Islet of Langerhans (tissue), 1 donor: ENCODE data around the gene PUM1.
"Not testable (repeated sequence)": the region's sequence is repeated elsewhere in the genome, so short reads cannot be mapped to it uniquely, and the experiment has no call there.

Source experiments
- FAIRE-seq: peaks from one replicate; lab custom pipeline; 2011; peaks lifted over from hg19 to GRCh38; lab: Jason Lieb, UNC

PUM1 gene

DNA sequence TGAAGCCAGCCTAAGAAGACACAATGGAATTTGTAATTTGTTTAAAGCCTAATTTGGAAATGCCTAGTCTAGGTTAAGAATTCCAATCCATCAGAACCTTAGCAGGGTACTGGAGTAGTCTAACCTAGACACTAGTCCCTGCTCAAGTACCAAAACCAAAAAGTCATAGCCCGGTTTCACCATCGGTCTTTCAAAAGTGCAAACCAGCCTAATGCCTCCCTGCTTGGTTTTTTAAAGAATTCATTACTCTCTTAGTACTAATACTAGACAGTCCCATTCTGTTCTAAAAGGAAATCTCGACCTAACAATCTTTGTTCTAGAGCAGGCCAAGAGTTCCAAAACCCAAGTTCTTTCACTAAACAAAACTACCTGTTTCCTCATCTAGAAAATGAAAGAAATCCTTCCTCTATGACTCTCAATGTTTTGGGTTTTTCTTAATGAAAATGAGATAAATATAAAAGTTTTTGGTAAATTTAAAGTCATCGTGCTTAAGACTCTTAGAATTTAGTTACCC, 2.6 kb downstream of the PUM1 start:
- no peak for FAIRE-seq

DNA sequence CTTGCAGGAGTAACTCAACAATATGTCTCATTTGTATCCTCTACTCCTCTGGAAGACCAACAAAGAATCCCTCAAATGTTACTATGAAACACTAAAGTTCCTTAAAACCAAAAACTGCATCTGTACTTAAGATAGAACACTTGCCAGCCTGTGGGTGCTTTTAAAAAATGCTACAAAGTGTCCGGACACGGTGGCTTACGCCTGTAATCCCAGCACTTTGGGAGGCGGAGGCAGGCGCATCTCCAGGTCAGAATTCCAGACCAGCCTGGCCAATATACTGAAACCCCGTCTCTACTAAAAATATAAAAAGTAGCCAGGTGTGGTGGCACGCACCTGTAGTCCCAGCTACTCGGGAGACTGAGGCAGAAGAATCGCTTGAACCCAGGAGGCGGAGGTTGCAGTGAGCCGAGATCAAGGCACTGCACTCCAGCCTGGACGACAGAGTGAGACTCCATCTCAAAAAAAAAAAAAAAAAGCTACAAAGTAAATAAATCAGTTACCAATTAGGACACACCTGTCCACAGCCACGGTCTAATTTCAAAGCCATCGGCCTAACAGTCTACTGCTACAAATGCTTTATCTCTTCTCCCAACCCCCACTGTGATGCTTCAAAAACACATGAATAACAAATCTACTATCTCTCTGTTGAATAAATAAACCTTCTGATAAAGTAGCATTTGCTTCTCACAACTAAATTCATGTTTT, 3.2 kb downstream of the PUM1 start:
- not testable (repeated sequence) for FAIRE-seq

DNA sequence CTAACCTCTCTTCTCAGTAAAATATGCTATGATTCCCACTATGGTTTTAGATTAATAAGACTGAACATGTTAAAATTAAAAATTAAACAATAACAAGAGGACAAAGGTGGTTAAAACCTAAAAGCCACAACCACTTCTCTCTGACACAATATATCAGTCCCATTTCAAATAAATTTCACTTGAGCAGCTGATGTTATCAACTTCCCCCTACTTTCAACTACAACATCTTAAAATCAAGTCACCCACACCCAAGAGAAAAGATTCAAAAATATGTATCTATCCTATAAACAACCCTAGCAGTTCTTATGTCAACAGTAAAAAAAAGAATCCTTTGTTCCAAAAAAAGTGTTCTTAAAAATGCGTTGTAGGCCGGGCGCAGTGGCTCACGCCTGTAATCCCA, 7.5 kb downstream of the PUM1 start:
- no peak for FAIRE-seq

DNA sequence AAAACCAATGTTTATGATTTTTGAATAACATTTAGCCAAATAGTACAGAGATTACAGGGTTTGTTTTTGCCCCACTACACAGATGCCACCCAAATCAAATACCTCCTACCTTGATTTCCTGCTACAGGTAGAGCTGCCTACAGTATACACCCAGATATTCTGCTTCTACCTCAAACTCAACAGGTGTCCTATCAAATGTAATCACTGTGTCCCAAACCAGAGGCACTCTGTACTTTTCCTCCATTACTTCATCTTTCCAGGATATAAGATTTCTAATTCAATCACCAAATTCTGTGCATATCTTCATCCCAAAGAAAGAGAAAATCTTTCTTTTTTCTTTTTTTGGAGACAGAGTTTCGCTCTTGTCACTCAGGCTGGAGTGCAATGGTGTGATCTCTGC, 9.6 kb downstream of the PUM1 start:
- FAIRE-seq: no peak

DNA sequence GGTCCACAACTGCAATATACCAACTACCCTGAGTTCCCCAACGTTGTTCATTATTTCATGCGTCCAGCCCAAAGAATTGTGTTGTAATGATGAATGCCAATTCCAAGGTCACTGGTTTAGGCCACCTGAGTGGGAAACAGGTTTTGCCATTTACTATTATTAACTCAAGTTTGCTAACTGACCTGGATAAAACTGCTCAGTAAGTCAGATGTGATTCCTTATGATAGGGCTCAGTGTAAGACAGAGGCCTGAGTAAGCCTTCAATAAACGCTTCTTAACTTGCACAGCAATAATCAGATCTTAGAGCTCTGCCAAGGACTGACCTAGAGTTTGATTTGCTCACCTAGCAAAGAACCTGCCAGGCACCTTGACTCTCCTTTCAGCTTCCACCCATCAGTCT, 10.0 kb downstream of the PUM1 start:
- no peak for FAIRE-seq

DNA sequence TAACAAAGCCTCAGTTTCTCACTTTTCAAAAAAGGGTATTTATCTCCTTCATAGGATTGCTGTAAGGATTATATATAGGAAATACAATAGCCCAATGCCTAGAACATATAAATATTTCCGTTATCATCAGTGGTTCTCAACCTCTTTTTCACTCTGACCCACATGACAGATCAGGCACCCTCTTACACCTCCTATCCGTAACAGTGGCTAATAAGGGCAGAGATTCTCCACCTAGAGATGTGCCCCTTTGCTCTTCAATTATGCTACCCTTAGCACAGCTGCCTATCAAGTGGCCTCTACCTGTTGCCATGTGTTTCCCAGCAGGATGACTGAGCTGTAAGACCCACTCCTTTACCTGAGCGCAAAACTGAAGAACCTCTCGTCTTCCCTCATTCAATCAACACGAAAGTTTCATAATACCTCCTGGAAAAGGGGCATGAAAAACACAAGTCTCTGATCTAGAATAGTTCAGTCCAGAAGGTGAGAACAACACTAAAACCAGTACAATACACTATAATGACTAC, 10.5 kb downstream of the PUM1 start:
- FAIRE-seq: no peak

DNA sequence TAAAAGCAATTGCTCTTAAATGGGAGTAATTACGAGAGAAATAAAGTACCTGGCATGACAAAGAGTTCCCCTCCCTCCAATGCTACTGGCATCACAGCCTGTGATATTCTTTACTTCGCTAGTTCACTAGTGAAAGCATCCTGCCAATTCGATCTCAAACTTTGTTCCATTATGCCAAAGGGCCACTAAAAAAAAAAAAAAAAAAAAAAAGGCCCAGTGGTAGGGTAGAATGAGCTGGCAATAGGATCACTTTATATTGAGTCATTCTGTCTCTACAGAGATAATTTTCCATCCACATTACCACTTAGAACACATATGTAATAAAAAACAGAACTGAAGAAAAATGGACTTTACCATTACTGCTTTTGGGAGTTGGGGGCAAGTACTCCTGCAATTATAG, 11.2 kb downstream of the PUM1 start:
- no peak for FAIRE-seq

DNA sequence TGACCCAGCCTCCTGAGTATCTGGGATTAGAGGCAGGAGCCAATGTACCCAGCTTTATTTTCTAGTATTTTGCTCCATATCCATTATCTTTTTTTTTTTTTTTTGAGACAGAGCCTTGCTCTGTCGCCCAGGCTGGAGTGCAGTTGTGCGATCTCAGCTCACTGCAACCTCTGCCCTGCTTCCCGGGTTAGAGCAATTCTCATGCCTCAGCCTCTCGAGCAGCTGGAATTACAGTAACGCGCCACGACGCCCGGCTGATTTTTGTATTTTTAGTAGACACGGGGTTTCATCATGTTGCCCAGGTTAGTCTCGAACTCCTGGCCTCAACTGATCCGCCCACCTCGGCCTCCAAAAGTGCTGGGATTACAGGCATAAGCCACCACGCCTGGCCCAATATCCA, 12.9 kb downstream of the PUM1 start:
- FAIRE-seq: not testable (repeated sequence)

DNA sequence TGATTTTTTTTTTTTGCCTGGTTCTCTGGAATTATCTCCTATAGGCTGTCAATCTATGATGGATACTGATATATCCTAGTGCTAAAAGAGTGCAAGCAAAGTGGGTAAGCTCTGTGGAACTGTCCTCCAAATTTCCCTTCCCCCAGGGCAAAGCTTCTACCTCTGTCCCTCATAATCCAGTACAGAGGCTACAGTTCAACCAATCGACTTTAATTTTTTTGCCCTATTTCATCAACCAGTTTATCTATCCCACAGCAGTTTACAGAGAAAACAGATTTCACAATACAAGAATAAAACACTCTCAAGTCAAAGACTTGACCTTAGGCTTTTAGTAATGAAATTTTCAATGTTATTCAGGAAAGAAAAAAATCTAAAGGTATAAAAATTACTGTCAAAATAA, 13.9 kb downstream of the PUM1 start:
- FAIRE-seq: no peak

DNA sequence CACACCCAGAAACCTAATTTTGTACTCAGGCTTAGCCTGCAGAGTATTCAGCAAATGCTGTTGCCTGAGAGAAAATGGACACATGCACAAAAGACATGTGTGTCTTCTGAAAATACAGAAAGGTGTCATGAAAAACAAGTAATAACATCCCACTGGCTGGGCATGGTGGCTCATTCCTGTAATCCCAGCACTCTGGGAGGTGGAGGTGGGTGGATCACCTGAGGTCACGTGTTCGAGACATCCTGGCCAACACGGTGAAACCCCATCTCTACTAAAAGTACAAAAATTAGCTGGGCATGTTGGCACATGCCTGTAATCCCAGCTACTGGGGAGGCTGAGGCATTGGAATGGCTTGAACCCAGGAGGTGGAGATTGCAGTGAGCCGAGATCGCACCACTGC, 18.0 kb downstream of the PUM1 start:
- FAIRE-seq: not testable (repeated sequence)

DNA sequence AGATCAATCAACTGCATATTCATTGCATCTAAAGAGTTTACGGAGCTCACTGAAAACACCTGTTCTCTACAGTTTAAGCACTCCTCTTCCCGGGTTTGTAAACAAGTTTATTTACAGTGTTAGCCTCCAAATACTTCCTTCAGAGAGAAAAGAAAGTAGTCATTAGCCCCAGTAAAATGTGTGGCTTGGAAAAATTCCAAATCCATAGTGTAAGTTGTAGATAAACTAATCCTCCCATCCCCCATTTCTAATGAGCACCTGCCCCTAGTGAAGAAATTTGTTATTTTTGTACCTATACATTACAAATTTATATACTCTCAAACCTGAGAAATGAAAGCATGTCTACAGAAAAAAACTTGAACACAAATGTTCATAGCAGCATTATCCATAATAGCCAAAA, 21.9 kb downstream of the PUM1 start:
- FAIRE-seq: no peak

DNA sequence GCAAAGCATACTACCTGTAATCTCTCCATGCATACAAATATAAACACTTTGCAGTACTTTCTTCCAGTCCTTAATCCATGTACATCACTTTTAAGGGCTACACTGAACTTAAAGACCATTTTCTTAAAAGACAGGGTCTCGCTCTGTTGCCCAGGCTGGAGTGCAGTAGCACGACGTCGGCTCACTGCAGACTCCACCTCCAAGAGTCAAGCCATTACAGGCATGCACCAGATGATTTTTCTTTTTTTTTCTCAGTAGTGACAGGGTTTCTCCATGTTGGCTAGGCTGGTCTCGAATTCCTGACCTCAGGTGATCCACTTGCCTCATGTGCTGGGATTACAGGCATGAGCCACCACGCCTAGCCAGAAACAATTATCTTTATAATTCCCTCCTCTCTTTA, 22.9 kb downstream of the PUM1 start:
- no peak for FAIRE-seq

DNA sequence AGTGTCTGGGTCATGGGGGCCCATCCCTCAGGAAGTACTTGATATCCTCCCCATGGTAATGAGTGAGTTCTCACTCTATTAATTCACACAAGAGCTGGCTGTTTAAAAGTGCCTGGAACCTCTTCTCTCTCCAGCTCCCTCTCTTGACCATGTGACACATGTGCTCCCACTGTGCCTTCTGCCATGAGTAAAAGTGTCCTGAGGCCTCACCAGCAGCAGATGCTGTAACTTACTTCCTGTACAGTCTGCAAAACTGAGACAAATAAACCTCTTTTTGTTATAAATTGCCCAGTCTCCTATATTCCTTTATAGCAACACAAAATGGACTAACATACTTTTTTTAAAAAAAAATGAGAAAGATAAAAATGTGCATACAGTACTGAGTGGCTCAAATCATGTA, 24.0 kb downstream of the PUM1 start:
- FAIRE-seq: no peak

DNA sequence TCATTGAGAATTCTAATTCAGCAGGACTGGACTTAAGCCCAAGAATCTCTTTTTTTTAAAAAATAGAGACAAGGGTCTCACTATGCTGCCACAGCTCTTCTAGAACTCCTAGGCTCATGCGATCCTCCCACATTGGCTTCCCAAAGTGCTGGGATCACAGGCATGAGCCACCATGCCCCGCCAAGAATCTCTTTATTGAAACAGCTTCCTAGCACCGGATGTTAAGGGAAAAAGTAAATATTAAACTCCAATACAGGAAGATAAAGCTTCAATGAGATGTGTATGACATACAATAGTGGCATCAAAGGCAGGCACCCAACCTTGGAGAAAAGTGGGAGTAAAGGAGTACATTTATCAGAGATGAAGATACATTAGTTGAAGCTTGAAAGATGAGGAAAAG, 25.5 kb downstream of the PUM1 start:
- FAIRE-seq: no peak

DNA sequence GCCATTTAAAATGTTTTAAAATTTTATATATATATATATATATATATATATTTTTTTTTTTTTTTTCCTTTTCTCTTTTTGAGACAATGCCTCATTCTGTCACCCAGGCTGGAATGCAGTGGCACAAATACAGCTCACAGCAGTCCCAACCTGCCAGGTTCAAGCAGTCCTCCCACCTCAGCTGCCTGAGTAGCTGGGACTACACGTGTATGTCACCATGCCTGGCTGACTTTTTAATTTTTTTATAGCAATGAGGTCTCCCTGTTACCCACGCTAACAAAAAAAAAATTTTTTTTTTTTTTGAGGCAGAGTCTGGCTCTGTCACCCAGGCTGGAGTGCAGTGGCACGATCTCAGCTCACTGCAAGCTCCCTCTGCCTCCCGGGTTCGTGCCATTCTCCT, 26.6 kb downstream of the PUM1 start:
- not testable (repeated sequence) for FAIRE-seq

DNA sequence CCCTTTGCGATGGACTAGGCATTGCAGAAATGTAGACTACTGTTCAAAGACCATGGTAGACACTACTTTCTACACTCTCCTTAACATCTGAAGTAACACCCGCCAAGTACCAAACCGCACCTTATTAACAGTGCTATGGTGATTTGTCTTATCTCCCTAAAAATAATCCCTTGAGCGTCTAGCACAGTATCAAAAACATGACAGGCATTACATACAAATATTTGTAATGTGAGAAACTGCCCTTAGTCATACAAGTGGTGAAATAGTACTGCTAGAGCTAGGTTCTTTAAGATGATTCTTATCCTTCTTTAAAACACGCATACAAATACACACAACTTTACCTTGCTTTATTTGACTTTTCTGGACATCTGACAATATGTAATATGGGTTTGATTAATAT, 27.2 kb downstream of the PUM1 start:
- FAIRE-seq: no peak

DNA sequence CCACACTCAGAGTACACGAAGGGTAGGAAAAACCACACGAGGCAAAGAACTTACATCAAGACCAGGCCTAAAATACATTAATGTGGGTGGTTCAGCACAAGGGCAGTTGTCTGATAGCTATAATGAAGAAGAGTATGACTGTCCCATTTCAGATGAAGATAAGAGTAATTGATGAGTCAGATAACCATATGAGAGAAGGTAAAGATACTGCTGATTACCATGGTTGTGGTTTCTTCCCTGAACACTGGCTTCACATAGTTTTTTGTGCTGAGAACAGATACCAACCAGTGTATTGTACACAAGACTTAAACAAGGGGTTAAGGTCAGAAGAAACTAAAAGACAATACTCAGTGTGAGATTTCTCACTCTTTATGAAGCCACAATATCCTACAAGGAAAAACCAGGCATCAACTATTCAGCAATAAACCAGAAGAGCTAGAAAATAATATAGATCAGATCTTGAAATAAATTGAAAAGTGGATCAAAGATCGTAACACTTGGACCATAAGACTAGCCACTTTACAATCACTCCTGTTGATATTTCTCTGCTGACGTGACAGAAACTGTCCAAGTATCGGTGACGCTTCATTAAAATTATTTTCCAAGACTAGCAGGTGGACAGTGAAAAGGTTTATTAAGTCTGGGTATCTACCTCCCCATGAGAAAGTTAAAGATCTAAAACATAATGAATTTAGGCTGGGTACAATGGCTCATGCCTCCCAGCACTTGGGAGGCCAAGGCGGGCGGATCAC, 28.6 kb downstream of the PUM1 start:
- FAIRE-seq: no peak

DNA sequence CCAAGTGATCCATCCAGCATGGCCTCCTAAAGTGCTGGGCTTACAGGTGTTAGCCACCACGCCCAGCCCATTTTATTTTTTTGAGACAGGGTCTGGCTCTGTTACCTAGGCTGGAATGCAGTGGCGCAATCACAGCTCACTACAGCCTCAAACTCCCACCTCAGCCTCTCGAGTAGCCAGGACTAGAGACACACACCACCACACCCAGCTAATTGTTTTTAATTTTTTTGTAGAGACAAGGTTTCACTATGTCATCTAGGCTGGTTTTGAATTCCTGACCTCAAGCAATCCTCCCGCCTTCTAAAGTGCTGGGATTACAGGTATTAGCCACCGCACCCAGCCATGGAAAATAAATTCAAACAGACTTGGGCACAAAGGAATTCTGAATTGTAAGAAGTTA, 31.9 kb downstream of the PUM1 start:
- no peak for FAIRE-seq

DNA sequence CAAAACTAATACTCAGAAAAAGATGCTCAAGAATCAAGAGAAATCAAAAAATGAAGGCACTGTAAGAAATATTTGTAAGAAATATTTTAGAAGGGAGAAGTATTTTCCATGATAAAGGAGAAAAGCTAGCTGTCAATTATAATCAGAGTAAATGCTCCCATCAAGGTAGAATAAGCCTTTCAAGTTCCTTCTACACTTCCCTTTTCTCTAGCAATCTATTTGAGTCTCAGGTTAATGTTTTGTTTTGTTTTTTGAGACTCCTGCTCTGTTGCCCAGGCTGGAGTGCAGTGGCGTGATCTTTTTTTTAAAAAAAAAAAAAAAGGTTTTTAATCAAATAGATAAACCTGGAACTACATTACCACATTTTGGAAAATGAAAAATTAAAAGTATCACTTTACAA, 33.3 kb downstream of the PUM1 start:
- FAIRE-seq: no peak

DNA sequence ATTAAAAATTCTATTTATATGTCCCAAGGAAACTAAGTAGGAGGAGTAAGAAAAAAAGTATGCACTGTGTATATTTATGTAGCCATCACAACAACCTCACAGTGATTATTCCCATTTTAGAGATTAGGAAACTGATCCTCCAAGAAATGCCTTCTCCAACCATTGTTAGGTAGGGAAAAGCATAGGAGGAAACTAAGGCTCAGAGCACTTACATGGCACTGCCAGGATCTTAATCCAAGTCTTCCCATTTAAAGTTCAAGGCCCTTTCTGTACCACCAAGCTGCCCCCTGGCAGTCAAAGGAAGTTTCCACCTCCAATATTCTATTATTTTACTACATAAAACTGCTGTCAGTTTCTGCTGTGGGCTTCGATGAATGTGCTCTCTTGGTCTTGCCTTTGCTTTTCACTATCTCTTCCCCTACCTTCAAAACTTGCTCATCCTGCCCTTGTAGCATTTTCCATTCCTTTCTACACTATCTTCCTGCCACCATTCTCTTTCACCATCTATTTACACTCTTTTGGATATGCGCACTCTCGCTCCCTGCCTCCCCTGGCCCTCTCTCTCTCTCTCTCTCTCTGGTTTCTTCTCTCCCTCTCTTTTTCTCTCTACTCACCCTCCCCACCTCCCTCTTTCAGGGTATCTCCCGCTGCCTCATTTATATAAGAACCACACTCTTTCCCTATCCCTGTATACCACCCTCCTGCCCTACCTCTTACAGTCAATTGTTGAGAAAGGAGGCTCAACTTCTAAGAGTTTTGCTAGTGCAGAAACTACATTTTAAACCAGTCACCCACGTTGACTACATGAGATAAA, 34.0 kb downstream of the PUM1 start:
- FAIRE-seq: no peak

DNA sequence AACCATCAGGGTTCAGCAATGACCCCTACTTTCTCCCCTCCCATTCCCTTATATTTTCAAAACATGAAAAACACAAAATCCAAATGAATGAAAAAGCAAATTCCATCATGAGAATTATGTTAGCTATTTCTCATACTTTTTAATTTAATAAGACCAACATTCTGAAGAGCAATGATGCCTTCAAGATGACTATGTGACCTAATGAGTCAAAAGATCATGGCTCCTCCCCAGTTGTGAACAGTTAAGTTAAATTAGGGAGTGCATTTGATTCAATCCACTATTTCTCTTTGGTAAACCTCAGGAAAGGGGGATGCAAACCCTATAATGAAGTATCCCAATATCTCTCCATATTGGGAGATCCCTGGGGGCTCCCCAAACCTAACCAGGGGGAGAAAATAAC, 36.5 kb downstream of the PUM1 start:
- no peak for FAIRE-seq

DNA sequence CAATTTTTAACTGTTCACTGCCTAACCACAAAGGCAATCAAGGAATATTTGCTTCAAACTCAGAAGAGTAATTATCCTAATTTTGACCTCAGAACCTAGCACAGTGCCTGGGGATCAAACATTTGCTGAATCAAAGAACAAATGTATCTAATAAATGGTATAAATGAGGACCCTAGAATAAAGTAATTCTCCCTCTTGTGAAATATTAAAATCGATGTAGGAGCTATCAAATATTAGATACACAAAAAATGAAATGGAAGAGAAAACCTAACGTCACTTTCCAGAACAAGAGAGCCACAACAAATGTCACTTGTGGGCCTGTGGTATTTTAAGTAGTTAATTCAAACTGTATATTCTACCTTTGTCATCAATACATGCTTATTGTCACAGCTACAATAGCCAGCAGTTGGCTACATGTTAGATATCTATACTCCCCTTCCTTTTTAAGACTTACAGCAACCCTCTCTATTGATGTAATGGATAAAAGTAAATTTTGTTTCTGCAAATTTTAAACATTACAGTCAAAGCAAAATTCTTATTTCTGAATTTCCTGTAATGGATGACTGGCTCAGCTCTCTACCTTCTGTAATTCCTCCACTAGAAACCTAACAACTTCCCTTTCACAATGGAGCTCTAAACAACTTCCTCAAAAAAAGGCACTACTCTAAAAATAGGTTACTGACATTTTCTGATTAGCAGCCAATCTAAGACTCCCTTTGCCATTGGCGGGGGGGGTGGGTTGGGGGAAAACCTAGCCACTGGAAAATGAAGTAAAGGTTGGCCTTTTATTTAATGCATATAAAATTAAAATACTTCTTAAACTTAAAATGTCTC, 37.6 kb downstream of the PUM1 start:
- no peak for FAIRE-seq
